Activated CD8-positive, alpha-beta T cell treated with anti-CD3 and anti-CD28 coated beads for 36 hours (primary cell): ENCODE data around the gene LY86. TPM values are rescaled to one million over a fixed set of nuclear protein-coding genes. Genes with fewer than 3 reads are reported as not detected.
A peak's percentile ranks its signal among the peaks of the same experiment; 100 is the strongest.

ENCODE experiments used
- ATAC-seq: fragments of 200-7000 bp; cut with Tn5 transposase; one replicate; pipeline ENCODE4 v1.10.0; 2021; ENCODE audit warnings: mild to moderate bottlenecking, moderate library complexity
- CTCF ChIA-PET: fragments of 350-600 bp; sonication (Branson Sonifier 250); formaldehyde crosslinking; loops from one replicate; lab custom pipeline; 2021; ENCODE audit warnings: antibody characterized with exemption; lab: Charles Lee
- POLR2A ChIA-PET: fragments of 350-600 bp; sonication (Branson Sonifier 250); formaldehyde crosslinking; loops from one replicate; lab custom pipeline; 2021; ENCODE audit warnings: antibody characterized with exemption; lab: Charles Lee
- DNase-seq: peaks from one replicate; pipeline ENCODE4 v3.0.0-alpha.2; 2020
- H3K27ac Mint-ChIP-seq: one replicate; pipeline ENCODE4 v1.8.0; 2021; ENCODE audit warnings: mild to moderate bottlenecking, mixed read lengths
- H3K27me3 Mint-ChIP-seq: one replicate; pipeline ENCODE4 v1.8.0; 2021; ENCODE audit warnings: mixed read lengths
- H3K36me3 Mint-ChIP-seq: one replicate; pipeline ENCODE4 v1.8.0; 2021; ENCODE audit warnings: low read depth, mixed read lengths
- H3K4me1 Mint-ChIP-seq: one replicate; pipeline ENCODE4 v1.8.0; 2021; ENCODE audit warnings: low read depth, mixed read lengths
- H3K4me3 Mint-ChIP-seq: one replicate; pipeline ENCODE4 v1.8.0; 2021; ENCODE audit warnings: mild to moderate bottlenecking, moderate library complexity, mixed read lengths
- H3K9me3 Mint-ChIP-seq: one replicate; pipeline ENCODE4 v1.8.0; 2021; ENCODE audit warnings: mixed read lengths
- intact Hi-C: fragments of 100-400 bp; cut with micrococcal nuclease; formaldehyde crosslinking; loops from one replicate; pipeline ENCODE4 v1.10.0; 2022
- total RNA-seq, 2 experiments: library from RNA; stranded (reverse); gene quantifications; one replicate each; pipeline ENCODE4 v1.2.3, GENCODE V29; 2021
- TF ChIP-seq, protein P1 (sequence below): fragments of 200-600 bp; IDR thresholded peaks from one replicate; pipeline ENCODE4 v1.8.0; 2022; ENCODE audit warnings: antibody characterized with exemption, mild to moderate bottlenecking

The LY86 gene
- total RNA-seq, 2 experiments from 2014 or later = 0.32 TPM; not detected in 1

GRCh38 chr6:6556738-6557503 lies 31.6 kb upstream of the LY86 start:
- intact Hi-C loops = no loop called here
- peaks cover 3% of the 10 kb centered on the region for H3K27me3 Mint-ChIP-seq
- peak; percentile 57 for ATAC-seq
- H3K36me3 Mint-ChIP-seq = no peaks in the 10 kb centered on the region
- H3K4me1 Mint-ChIP-seq = peaks cover 36% of the 10 kb centered on the region
- H3K27ac Mint-ChIP-seq = no peak overlapping the region
- ChIA-PET POLR2A (interaction anchor here (1.2 kb wide), 1 partner anchor 39 kb away, joined by 3 read pairs; no protein-coding TSS in a partner anchor), CTCF (interaction anchor here (0.7 to 4.6 kb wide), 9 partner anchors 9 to 120 kb away, joined by 3 to 34 read pairs (median 3); no protein-coding TSS in a partner anchor)
- no peak overlapping the region for H3K4me3 Mint-ChIP-seq
- TF ChIP-seq, protein P1, sequence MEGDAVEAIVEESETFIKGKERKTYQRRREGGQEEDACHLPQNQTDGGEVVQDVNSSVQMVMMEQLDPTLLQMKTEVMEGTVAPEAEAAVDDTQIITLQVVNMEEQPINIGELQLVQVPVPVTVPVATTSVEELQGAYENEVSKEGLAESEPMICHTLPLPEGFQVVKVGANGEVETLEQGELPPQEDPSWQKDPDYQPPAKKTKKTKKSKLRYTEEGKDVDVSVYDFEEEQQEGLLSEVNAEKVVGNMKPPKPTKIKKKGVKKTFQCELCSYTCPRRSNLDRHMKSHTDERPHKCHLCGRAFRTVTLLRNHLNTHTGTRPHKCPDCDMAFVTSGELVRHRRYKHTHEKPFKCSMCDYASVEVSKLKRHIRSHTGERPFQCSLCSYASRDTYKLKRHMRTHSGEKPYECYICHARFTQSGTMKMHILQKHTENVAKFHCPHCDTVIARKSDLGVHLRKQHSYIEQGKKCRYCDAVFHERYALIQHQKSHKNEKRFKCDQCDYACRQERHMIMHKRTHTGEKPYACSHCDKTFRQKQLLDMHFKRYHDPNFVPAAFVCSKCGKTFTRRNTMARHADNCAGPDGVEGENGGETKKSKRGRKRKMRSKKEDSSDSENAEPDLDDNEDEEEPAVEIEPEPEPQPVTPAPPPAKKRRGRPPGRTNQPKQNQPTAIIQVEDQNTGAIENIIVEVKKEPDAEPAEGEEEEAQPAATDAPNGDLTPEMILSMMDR = peak; percentile 87
- peak; percentile 56 for DNase-seq
- H3K9me3 Mint-ChIP-seq = no peaks in the 10 kb centered on the region

GRCh38 chr6:6557504-6557839 lies 31.0 kb upstream of the LY86 start:
- Mint-ChIP-seq H3K27ac (no peak overlapping the region), H3K4me3 (no peak overlapping the region), H3K9me3 (no peaks in the 10 kb centered on the region), H3K4me1 (peaks cover 36% of the 10 kb centered on the region), H3K27me3 (peaks cover 3% of the 10 kb centered on the region), H3K36me3 (no peaks in the 10 kb centered on the region)
- POLR2A ChIA-PET = interaction anchor here (1.2 kb wide), 1 partner anchor 39 kb away, joined by 3 read pairs; no protein-coding TSS in a partner anchor
- no peak for ATAC-seq
- CTCF ChIA-PET = interaction anchor here (1.2 to 4.6 kb wide), 4 partner anchors 10 to 139 kb away, joined by 3 to 34 read pairs (median 4); no protein-coding TSS in a partner anchor
- intact Hi-C loops = no loop called here
- TF ChIP-seq, protein P1 = no peak
- no peak for DNase-seq

- Mint-ChIP-seq H3K9me3 (no peaks in the 10 kb centered on the region), H3K27ac (no peak overlapping the region), H3K4me3 (no peak overlapping the region), H3K36me3 (no peaks in the 10 kb centered on the region), H3K4me1 (peaks cover 36% of the 10 kb centered on the region), H3K27me3 (peaks cover 3% of the 10 kb centered on the region)
- DNase-seq = no peak
- ChIA-PET POLR2A (interaction anchor here (1.2 kb wide), 1 partner anchor 39 kb away, joined by 3 read pairs; no protein-coding TSS in a partner anchor), CTCF (interaction anchor here (1.0 to 4.6 kb wide), 5 partner anchors 10 to 139 kb away, joined by 3 to 34 read pairs (median 5); no protein-coding TSS in a partner anchor)
- ATAC-seq = no peak
- intact Hi-C loops = no loop called here
- TF ChIP-seq, protein P1 = no peak
Observed at GRCh38 chr6:6557886-6558285, 30.6 kb upstream of the LY86 start.

DNA sequence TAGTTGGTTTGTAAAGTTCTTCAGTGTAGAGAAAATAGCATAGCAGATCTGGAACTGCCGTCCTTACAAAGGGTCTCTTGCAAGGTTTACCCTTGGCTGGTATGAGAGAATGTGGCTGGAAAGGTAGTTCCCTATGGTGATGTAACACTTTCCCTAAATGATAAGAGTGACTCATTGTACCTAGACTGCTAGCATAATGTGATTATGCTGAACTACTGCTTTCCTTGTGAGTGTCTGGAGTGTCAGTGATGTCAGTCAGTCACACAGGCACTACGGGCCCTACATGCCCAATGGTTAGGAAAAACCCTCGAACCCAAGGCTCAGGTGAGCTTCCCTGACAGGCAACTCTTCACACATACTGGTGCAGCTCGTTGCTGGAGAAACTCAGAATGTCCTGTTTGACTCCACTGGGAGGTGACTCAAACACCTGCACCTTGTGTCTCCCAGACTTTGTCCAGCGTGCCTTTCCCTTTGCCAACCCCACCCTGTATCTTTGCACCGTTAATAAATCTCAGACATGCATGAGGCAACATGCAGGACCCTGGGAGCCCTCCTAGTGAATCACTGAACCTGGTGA lies 28.4 kb upstream of the LY86 start:
- TF ChIP-seq, protein P1 = no peak
- ATAC-seq = peak; percentile 58
- no peak for DNase-seq
- POLR2A ChIA-PET = interaction anchor here (1.2 kb wide), 1 partner anchor 52 kb away, joined by 3 read pairs; no protein-coding TSS in a partner anchor
- Mint-ChIP-seq H3K4me3 (no peak overlapping the region), H3K36me3 (no peaks in the 10 kb centered on the region), H3K4me1 (peaks cover 46% of the 10 kb centered on the region), H3K27me3 (no peaks in the 10 kb centered on the region), H3K27ac (no peak overlapping the region), H3K9me3 (peaks cover 3% of the 10 kb centered on the region)
- intact Hi-C loops = loop anchor here (5.0 kb wide), 1 partner anchor 97 kb away; no protein-coding TSS in a partner anchor
- CTCF ChIA-PET = interaction anchor here (1.2 to 4.6 kb wide), 2 partner anchors 12 to 73 kb away, joined by 3 to 34 read pairs; no protein-coding TSS in a partner anchor
